H1 (cell line): ENCODE measurements around the gene TCEA3. TPM values are rescaled to one million over a fixed set of nuclear protein-coding genes. Genes with fewer than 3 reads are reported as not detected.

Experiments used
- CTCF ChIA-PET: fragments of 300-600 bp; sonication (Branson Sonifier 250); formaldehyde crosslinking; loops from one replicate; lab custom pipeline; 2021; ENCODE audit not compliant: partially characterized antibody; lab: Charles Lee
- POLR2A ChIA-PET: fragments of 300-600 bp; sonication (Branson Sonifier 250); formaldehyde crosslinking; loops from one replicate; lab custom pipeline; 2021; ENCODE audit warnings: inconsistent platforms; ENCODE audit not compliant: partially characterized antibody; lab: Charles Lee
- DNase-seq, 2 experiments: peaks; one replicate each; pipeline versions ENCODE4 v3.0.0 to v3.0.0-alpha.2; 2010 to 2022; ENCODE audit warnings: low spot score in 2 of 2, low read depth in 1 of 2, mixed read lengths in 1 of 2
- FAIRE-seq: peaks from 2 replicates; lab custom pipeline; 2011; peaks lifted over from hg19 to GRCh38; lab: Jason Lieb, UNC
- H2AFZ ChIP-seq: 2 replicates; pipeline ENCODE4 v1.8.1; 2012; ENCODE audit warnings: low read length, inconsistent platforms
- H2AK5ac ChIP-seq: 2 replicates; pipeline ENCODE4 v1.6.1; 2013; ENCODE audit warnings: low read depth, low read length
- H2BK120ac ChIP-seq: replicated peaks from 2 replicates; pipeline ENCODE3; 2013; ENCODE audit warnings: low read depth, low read length, inconsistent platforms
- H2BK12ac ChIP-seq: 2 replicates; pipeline ENCODE4 v1.6.1; 2013; ENCODE audit warnings: low read depth, low read length
- H2BK15ac ChIP-seq: 2 replicates; pipeline ENCODE4 v1.6.1; 2013; ENCODE audit warnings: low read length
- H2BK20ac ChIP-seq: 2 replicates; pipeline ENCODE4 v1.6.1; 2013; ENCODE audit warnings: low read length
- H2BK5ac ChIP-seq: 2 replicates; pipeline ENCODE4 v1.6.1; 2013; ENCODE audit warnings: low read depth, low read length
- H3K14ac ChIP-seq: 2 replicates; pipeline ENCODE4 v1.6.1; 2013; ENCODE audit warnings: inconsistent platforms; ENCODE audit not compliant: insufficient read length
- H3K18ac ChIP-seq: 2 replicates; pipeline ENCODE4 v1.6.1; 2013; ENCODE audit warnings: low read length; ENCODE audit errors: extremely low read depth
- H3K23ac ChIP-seq: 2 replicates; pipeline ENCODE4 v1.6.1; 2013; ENCODE audit warnings: inconsistent platforms; ENCODE audit not compliant: insufficient read length
- H3K23me2 ChIP-seq: 2 replicates; pipeline ENCODE4 v1.6.1; 2013; ENCODE audit warnings: low read depth, low read length
- H3K27ac ChIP-seq: 2 replicates; pipeline ENCODE4 v1.6.1; 2011; ENCODE audit warnings: low read depth, low read length, inconsistent platforms
- H3K27me3 ChIP-seq, 4 experiments: replicated peaks in 1 of 4; 1 replicate in 1 of 4; 2 replicates in 3 of 4; pipeline versions ENCODE4 v1.6.1 to v1.8.1; 2011 to 2013; ENCODE audit warnings: low read length in 3 of 4, mild to moderate bottlenecking in 3 of 4, inconsistent platforms in 2 of 4, mixed read lengths in 2 of 4, moderate library complexity in 1 of 4; ENCODE audit not compliant: control insufficient read depth in 3 of 4, insufficient read depth in 3 of 4; ENCODE audit errors: extremely low read depth in 1 of 4
- H3K36me3 ChIP-seq, 4 experiments: 2 replicates each; pipeline versions ENCODE4 v1.6.1 to v1.8.1; 2011 to 2013; ENCODE audit warnings: mild to moderate bottlenecking in 4 of 4, low read length in 3 of 4, moderate library complexity in 2 of 4, control low read depth in 1 of 4, inconsistent platforms in 1 of 4; ENCODE audit not compliant: insufficient read depth in 4 of 4, control insufficient read depth in 2 of 4
- H3K4ac ChIP-seq: replicated peaks from 2 replicates; pipeline ENCODE3; 2013; ENCODE audit warnings: low read length, low read depth, mixed read lengths, inconsistent platforms; ENCODE audit not compliant: insufficient read length
- H3K4me1 ChIP-seq, 4 experiments: replicated peaks in 1 of 4; 1 replicate in 1 of 4; 2 replicates in 3 of 4; pipeline versions ENCODE4 v1.6.1 to v1.8.1; 2011 to 2013; ENCODE audit warnings: low read length in 3 of 4, inconsistent platforms in 2 of 4, mixed read lengths in 1 of 4; ENCODE audit not compliant: insufficient read depth in 4 of 4, control insufficient read depth in 3 of 4
- H3K4me2 ChIP-seq, 2 experiments: 2 replicates each; pipeline versions ENCODE4 v1.6.1 to v1.8.1; 2011 to 2013; ENCODE audit warnings: low read depth in 2 of 2, low read length in 2 of 2, control low read depth in 1 of 2, inconsistent platforms in 1 of 2, mild to moderate bottlenecking in 1 of 2; ENCODE audit not compliant: insufficient read depth in 1 of 2
- H3K4me3 ChIP-seq, 4 experiments: fragments of 200-600, 300-600 bp in 1 of 4; sonication (generic), shearing (Covaris generic), sonication (Bioruptor Twin) in 1 of 4; 2 replicates each; pipeline versions ENCODE4 v1.5.1 to v1.8.1; 2011 to 2016; ENCODE audit warnings: low read length in 4 of 4, low read depth in 3 of 4, control low read depth in 2 of 4, inconsistent platforms in 2 of 4, mild to moderate bottlenecking in 2 of 4, mixed read lengths in 1 of 4, moderate library complexity in 1 of 4; ENCODE audit not compliant: insufficient read depth in 2 of 4; ENCODE audit errors: extremely low read depth in 1 of 4
- H3K56ac ChIP-seq: replicated peaks from 2 replicates; pipeline ENCODE3; 2013; ENCODE audit warnings: low read depth, mild to moderate bottlenecking, mixed read lengths, low read length, inconsistent platforms; ENCODE audit not compliant: insufficient read length
- H3K79me1 ChIP-seq: 2 replicates; pipeline ENCODE4 v1.6.1; 2013; ENCODE audit warnings: low read depth, low read length, control low read depth
- H3K79me2 ChIP-seq, 2 experiments: 2 replicates each; pipeline versions ENCODE4 v1.6.1 to v1.8.1; 2012 to 2013; ENCODE audit warnings: low read length in 2 of 2, mild to moderate bottlenecking in 2 of 2, inconsistent platforms in 1 of 2; ENCODE audit not compliant: insufficient read depth in 2 of 2, control insufficient read depth in 1 of 2
- H3K9ac ChIP-seq, 4 experiments: replicated peaks in 1 of 4; 1 replicate in 1 of 4; 2 replicates in 3 of 4; pipeline versions ENCODE4 v1.6.1 to v1.8.1; 2011 to 2013; ENCODE audit warnings: low read depth in 3 of 4, low read length in 3 of 4, control low read depth in 2 of 4, mild to moderate bottlenecking in 2 of 4, moderate library complexity in 2 of 4, inconsistent platforms in 1 of 4; ENCODE audit errors: extremely low read depth in 1 of 4
- H3K9me3 ChIP-seq, 2 experiments: 2 replicates each; pipeline versions ENCODE4 v1.6.1 to v1.8.1; 2012 to 2013; ENCODE audit warnings: mild to moderate bottlenecking in 2 of 2, moderate library complexity in 2 of 2, control low read depth in 1 of 2, inconsistent platforms in 1 of 2, low read depth in 1 of 2, low read length in 1 of 2, mixed read lengths in 1 of 2; ENCODE audit not compliant: insufficient read depth in 2 of 2
- H4K20me1 ChIP-seq, 2 experiments: replicated peaks in 1 of 2; 2 replicates each; pipeline versions ENCODE3 to v1.8.1; 2011 to 2013; ENCODE audit warnings: inconsistent platforms in 2 of 2, low read length in 2 of 2, mild to moderate bottlenecking in 1 of 2; ENCODE audit not compliant: insufficient read depth in 2 of 2, control insufficient read depth in 1 of 2
- H4K5ac ChIP-seq: 2 replicates; pipeline ENCODE4 v1.6.1; 2013; ENCODE audit warnings: low read length, low read depth, mixed read lengths, inconsistent platforms; ENCODE audit not compliant: insufficient read length
- H4K8ac ChIP-seq: 2 replicates; pipeline ENCODE4 v1.8.0; 2013; ENCODE audit warnings: mild to moderate bottlenecking, moderate library complexity, low read length, inconsistent platforms; ENCODE audit not compliant: insufficient read depth; ENCODE audit errors: extremely low read depth
- H4K91ac ChIP-seq: replicated peaks from 2 replicates; pipeline ENCODE3; 2013; ENCODE audit warnings: low read length, mixed read lengths, inconsistent platforms; ENCODE audit not compliant: insufficient read length
- BCL11A ChIP-seq, 2 experiments: IDR thresholded peaks; one replicate each; pipeline ENCODE4 v1.6.1; 2011; ENCODE audit warnings: low read depth in 2 of 2, low read length in 2 of 2, mild to moderate bottlenecking in 2 of 2
- GABPA ChIP-seq: IDR thresholded peaks from 2 replicates; pipeline ENCODE4 v1.6.1; 2011; ENCODE audit warnings: mild to moderate bottlenecking, low read length, moderate library complexity, borderline replicate concordance; ENCODE audit not compliant: insufficient read depth
- MAFK ChIP-seq: IDR thresholded peaks from 2 replicates; pipeline ENCODE4 v1.6.1; 2012; ENCODE audit warnings: low read depth, mild to moderate bottlenecking, improper control_type of control experiment, low read length
- NANOG ChIP-seq: IDR thresholded peaks from 2 replicates; pipeline ENCODE4 v1.6.1; 2011; ENCODE audit warnings: low read length, low read depth, mild to moderate bottlenecking, inconsistent platforms; ENCODE audit not compliant: insufficient read depth, poor library complexity, severe bottlenecking
- NRF1 ChIP-seq: IDR thresholded peaks from 2 replicates; pipeline ENCODE4 v1.6.1; 2011; ENCODE audit warnings: mild to moderate bottlenecking, low read depth, low read length, improper control_type of control experiment
- POLR2A ChIP-seq, 2 experiments: IDR thresholded peaks; 1 replicate in 1 of 2; 2 replicates in 1 of 2; pipeline ENCODE4 v1.6.1; 2011; ENCODE audit warnings: low read depth in 2 of 2, low read length in 2 of 2, mild to moderate bottlenecking in 2 of 2; ENCODE audit errors: control extremely low read depth in 1 of 2
- RNF2 ChIP-seq: fragments of 200-900, 300-1000 bp; sonication (generic); IDR thresholded peaks from 2 replicates; pipeline ENCODE4 v1.7.1; 2016; ENCODE audit warnings: borderline replicate concordance, low read depth, mild to moderate bottlenecking, antibody characterized with exemption, low read length; ENCODE audit not compliant: poor library complexity, severe bottlenecking; ENCODE audit errors: missing control alignments
- SUZ12 ChIP-seq: fragments of 200-600 bp; sonication (generic); IDR thresholded peaks from 2 replicates; pipeline ENCODE4 v1.6.1; 2012; ENCODE audit warnings: mild to moderate bottlenecking, inconsistent platforms, low read length, moderate library complexity, mixed read lengths
- TAF7 ChIP-seq: optimal IDR thresholded peaks from 2 replicates; pipeline ENCODE3; 2011; ENCODE audit warnings: low read depth, mild to moderate bottlenecking, inconsistent platforms, low read length, moderate library complexity, borderline replicate concordance
- WGBS, 2 experiments: shearing (Covaris generic) in 1 of 2; methylation state at CpG; one replicate each; pipeline versions ENCODE4 v1.1.6 to v1.1.7; 2013 to 2015; ENCODE audit warnings: low lambda C conversion rate in 2 of 2, mixed read lengths in 2 of 2, inconsistent platforms in 1 of 2, low coverage in 1 of 2, missing lambda C conversion rate in 1 of 2; ENCODE audit not compliant: insufficient replicate concordance in 2 of 2, insufficient coverage in 1 of 2, insufficient read length in 1 of 2; ENCODE audit errors: extremely low coverage in 1 of 2, missing lambda C conversion rate in 1 of 2; 5-methylcytosine and 5-hydroxymethylcytosine counted together
- polyA plus RNA-seq, 7 experiments: library from polyadenylated mRNA; depleted of rRNA in 3 of 7; stranded (reverse) in 5 of 7; unstranded in 2 of 7; fragments of >200 nt in 5 of 7; fragments of 200-250 nt in 2 of 7; gene quantifications; 1 replicate in 5 of 7; 2 replicates in 1 of 7; 4 replicates in 1 of 7; pipeline versions ENCODE4 v1.2.1 to v1.2.3, GENCODE V29; 2011 to 2013; ENCODE audit warnings: missing spikeins in 2 of 7, mixed read lengths in 2 of 7
- total RNA-seq: library from RNA; stranded (reverse); fragmentation: NEBNext Ultra II Directional; extraction: Animal tissue kit (Norgen Biotek cat#: 25700); gene quantifications from 2 replicates; pipeline ENCODE4 v1.2.1, GENCODE V29; 2021

The TCEA3 gene
- total and polyA plus RNA-seq, 2 of the 8 experiments (the other 6 are each of a cell fraction or from before 2014, with no cell fraction given) = 0.08 TPM; not detected in 1

DNA sequence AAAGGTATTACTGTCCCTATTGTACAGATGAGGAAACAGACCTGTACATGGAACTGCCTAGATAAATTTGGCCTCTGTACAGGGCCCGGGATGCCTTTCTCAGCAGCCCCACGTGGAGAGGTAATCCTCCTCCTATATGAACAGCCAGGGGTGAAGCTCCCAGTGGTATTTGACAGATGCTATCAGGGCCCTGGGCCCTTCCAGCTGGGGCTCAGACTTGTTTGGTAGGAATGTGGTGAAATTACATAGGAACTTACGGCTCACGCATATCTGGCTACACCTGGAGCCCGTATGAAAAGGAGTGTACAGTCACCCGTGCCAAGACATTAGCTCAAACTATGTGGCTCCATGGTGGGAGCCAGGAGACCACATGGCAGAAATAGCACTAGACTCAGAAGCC lies 24.8 kb upstream of the TCEA3 start:
- H3K36me3 ChIP-seq = peaks cover 0 to 9% (median 3%) of the 10 kb centered on the region in 4 experiments; a peak in 4 of 8 replicates
- no peak overlapping the region for H2AFZ ChIP-seq
- no peak overlapping the region for H2BK15ac ChIP-seq
- H3K18ac ChIP-seq = no peak overlapping the region
- H3K9me3 ChIP-seq = no peaks in the 10 kb centered on the region
- DNase-seq = no peak
- H2BK12ac ChIP-seq = no peak overlapping the region
- FAIRE-seq = no peak
- CTCF ChIA-PET = interaction anchor here (0.8 to 1.3 kb wide), 3 partner anchors 15 to 216 kb away, joined by 3 to 5 read pairs (median 4); no protein-coding TSS in a partner anchor
- no peaks in the 10 kb centered on the region for H3K27me3 ChIP-seq
- no peak overlapping the region for H3K9ac ChIP-seq
- H4K91ac ChIP-seq = no peak overlapping the region
- no peak overlapping the region for H3K14ac ChIP-seq
- TF ChIP-seq BCL11A (IDR thresholded peaks at IDR 0.05; ENCODE audit: low read depth in 2 of 2, low read length in 2 of 2) (no peak), TAF7 (no peak), SUZ12 (no peak), MAFK (no peak), RNF2 (no peak), POLR2A (IDR thresholded peaks at IDR 0.05; ENCODE audit: control extremely low read depth in 1 of 2, low read depth in 2 of 2, low read length in 2 of 2) (no peak), NRF1 (no peak), GABPA (no peak), NANOG (no peak)
- no peak overlapping the region for H3K56ac ChIP-seq
- H3K4me1 ChIP-seq = no peaks in the 10 kb centered on the region
- 90% methylated on average over 6 of the region's 6 CpGs; no CpG with 5 or more reads in 1 of the 2 experiments for WGBS, 2 experiments
- peaks cover 2% of the 10 kb centered on the region in 2 experiments for H4K20me1 ChIP-seq
- no peaks in the 10 kb centered on the region for H3K79me1 ChIP-seq
- no peak overlapping the region for H3K4me2 ChIP-seq
- H2BK20ac ChIP-seq = no peak overlapping the region
- no peak overlapping the region for H4K8ac ChIP-seq
- no peak overlapping the region for H2BK5ac ChIP-seq
- H3K4me3 ChIP-seq = no peak overlapping the region
- no peak overlapping the region for H3K4ac ChIP-seq
- no peak overlapping the region for H2AK5ac ChIP-seq
- H3K23me2 ChIP-seq = no peaks in the 10 kb centered on the region
- POLR2A ChIA-PET = interaction anchor here (0.7 to 1.5 kb wide), 3 partner anchors 12 to 35 kb away, joined by 3 to 4 read pairs (median 3); partner anchors contain the start of gene ASAP3
- no peak overlapping the region for H2BK120ac ChIP-seq
- H3K23ac ChIP-seq = no peak overlapping the region
- H3K79me2 ChIP-seq = no peaks in the 10 kb centered on the region
- H3K27ac ChIP-seq = no peak overlapping the region
- no peak overlapping the region for H4K5ac ChIP-seq
